ENCODE measurements around the gene GUCA1A.
"Not testable (repeated sequence)": the region's sequence is repeated elsewhere in the genome, so short reads cannot be mapped to it uniquely, and the experiment has no call there.

The GUCA1A gene

DNA sequence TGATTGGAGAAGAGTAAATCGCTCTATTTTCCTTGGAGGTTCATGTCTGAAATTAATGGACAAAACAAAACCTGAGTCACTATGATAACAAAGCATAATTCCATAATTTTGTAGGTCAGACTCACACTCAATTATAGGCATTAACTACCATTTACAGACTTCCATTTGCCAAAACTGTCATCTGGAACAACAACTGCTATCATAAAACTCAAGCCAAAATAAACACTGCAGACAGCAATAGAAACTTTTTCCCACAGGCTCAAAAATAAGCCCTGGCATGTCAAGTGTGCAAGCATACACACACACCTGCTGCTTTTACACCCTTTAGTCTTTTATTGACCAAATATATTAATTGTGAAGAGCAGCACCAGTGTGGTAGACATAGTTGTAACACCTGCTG, 37.4 kb downstream of the GUCA1A start:
- DNase-seq (ENCODE audit: low spot score) = no peak

DNA sequence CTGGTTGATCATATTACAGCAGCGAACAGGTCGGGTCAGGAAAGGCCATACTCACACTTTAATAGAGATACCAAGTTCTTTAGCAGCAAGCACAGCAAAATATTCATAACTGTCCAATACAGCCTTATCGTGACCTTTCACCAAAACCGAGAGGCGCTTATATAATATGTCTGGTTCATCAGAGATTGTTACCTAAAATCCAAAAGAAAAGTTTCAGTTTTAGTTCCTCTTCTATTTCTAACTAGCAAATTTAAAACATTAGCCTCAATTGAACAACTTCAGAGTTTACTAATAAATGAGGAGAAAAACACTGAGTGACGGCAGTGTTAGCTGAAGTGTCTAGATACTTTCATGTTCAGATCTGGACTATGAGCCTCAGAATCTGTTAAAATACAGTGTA, 38.6 kb downstream of the GUCA1A start:
- no peak for DNase-seq (ENCODE audit: low spot score)

GRCh38 chr6:42212442-42212841, 39.3 kb downstream of the GUCA1A start:
- no peak for DNase-seq (ENCODE audit: low spot score)

DNA sequence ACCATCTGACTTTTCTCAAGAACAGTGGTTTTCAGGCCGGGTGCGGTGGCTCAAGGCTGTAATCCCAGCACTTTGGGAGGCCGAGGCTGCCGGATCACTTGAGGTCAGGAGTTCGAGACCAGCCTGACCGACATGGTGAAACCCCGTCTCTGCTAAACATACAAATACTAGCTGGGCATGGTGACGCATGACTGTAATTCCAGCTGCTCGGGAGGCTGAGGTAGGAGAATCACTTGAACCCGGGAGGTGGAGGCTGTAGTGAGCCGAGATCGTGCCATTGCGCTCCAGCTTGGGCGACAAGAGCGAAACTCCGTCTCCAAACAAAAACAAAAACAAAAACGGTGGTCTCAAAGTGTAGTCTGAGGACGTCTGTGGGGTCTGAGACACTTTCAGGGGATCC, 43.3 kb downstream of the GUCA1A start:
- DNase-seq (ENCODE audit: low spot score) = not testable (repeated sequence)

- no peak for DNase-seq (ENCODE audit: low spot score)
Measured at GRCh38 chr6:42217157-42217518, 44.0 kb downstream of the GUCA1A start.

GRCh38 chr6:42217519-42218367, 44.6 kb downstream of the GUCA1A start, which contains the start of gene MRPS10:
MRPS10 (minus strand) TSS chr6:42217861; CDS start chr6:42217849, 12 bp downstream.
- peak; percentile 92 for DNase-seq (ENCODE audit: low spot score)

DNA sequence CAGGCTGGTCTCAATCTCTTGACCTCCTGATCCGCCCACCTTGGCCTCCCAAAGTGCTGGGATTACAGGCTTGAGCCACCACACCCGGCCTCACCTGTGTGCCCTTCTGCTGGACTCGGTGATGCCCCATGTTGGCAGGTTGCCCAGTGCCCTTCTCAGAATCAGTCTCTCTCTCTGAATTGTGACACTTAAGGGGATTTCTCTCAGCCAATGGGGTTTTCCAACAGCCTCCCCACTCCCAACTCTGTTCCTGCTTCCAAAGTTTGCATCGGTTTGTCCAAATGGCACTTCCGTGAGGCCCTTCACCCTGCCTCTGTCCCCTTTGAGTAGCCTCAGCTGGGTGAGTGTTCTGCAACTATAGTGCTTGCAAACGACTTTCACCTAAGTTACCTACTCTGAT, 47.6 kb downstream of the GUCA1A start:
- DNase-seq (ENCODE audit: low spot score) = no peak

DNA sequence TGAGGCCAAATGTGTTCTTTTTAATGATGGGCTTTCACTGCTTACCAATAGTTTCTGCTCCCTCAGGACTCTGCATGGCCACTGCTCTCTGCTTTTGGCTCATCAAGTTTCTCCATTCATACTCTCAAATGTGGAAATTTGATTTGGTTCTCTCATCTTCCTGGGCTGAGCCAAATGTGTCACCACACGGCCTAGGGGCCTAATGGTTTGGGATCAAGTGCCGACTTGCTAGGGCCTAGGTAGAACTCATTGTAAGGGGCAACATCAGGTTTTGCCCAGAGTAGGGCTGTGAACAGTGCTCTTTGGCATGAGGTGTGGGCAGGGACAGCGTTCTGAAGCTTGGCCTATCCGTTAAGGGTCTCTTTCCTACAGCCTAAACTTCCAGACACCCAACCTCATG, 48.4 kb downstream of the GUCA1A start:
- no peak for DNase-seq (ENCODE audit: low spot score)

DNA sequence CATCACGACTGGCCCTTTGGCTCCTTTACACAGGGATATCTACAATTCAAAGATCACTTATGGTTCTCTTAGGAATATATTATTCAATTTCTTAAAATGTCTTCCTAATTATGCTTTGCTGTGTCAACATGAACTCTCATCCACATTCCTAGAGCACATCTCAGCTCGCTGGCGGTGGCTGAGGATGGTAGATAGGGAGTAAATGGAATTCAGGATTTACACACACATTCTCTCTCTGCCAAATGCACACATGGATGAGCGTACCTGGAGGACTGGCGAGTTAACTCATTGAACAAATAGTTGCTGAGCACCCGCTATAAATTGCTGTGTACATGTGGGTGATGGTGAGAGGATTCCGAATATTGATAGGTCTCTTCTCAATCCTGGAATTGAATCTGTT, 49.3 kb downstream of the GUCA1A start:
- DNase-seq (ENCODE audit: low spot score) = no peak

GRCh38 chr6:42224222-42225028, 51.3 kb downstream of the GUCA1A start:
- no peak for DNase-seq (ENCODE audit: low spot score)

DNA sequence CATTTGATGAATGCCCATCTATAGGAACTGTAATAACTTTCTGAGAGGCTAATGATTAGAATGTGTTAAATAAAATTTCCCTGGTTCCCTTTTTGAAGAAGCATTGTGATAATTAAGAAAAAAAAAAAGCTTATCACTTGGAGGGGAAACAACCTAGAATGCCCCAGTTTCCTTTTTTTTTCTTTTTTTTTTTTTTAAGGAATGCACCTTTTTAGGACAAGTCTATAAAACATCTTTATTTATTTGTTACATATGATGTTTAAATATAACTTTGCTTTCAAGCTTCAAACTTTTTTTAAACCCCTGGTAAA, 51.8 kb downstream of the GUCA1A start:
- no peak for DNase-seq (ENCODE audit: low spot score)

GRCh38 chr6:42225419-42225818, 52.3 kb downstream of the GUCA1A start:
- no peak for DNase-seq (ENCODE audit: low spot score)

DNA sequence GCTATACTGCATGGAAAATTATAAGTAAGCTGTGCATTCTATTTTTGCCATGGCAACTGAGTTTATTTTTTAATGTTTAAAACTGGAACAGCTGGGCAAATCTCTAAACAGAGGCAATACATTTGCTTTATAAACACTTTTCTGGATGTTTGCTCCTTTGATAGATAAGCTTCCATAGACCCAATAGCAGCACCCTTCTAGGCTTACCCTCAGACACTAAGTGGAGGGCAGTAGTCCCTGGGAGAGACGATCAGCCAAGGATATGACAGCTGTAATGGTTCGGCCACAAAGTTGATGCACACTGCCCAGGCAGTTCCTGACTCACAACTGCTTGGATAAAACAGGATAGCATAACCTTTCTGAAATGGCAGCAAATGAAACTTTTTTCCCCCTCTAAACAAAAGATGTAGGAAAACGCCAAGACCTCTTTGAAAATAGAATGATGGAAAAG, 53.0 kb downstream of the GUCA1A start:
- no peak for DNase-seq (ENCODE audit: low spot score)

- DNase-seq (ENCODE audit: low spot score) = no peak
Measured at GRCh38 chr6:42226645-42227143, 53.5 kb downstream of the GUCA1A start.

DNA sequence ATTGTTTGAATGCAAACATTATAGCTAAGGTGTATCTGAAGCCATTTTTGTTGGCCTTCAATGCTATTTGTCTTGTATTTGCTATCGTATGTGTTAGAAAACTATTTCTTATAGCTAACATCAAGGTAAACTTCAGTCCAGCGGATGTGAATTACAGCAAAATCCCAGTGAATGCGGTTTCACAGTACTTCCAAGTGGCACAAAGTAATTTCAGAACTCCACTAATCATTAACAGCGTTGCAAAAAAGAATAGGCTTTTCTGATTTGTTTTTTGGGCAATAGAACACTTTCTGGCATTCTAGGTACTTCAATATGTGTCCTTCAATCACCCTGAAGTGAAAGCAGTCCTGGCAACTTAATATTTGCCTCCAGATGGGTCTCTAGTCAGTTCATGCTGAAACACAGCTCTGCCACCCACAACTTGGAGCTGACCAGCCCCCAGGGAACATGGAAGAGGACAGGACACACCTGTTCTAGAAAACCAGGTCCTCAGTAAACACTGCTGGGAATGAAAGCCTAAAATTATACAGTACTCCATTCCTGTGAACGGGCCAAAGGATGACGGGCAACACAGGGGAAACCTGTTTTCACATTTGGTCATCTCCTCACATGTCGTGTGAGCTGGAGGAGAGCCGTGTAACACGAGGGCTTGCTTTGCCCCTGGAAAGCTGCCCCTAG, 54.1 kb downstream of the GUCA1A start:
- DNase-seq (ENCODE audit: low spot score) = no peak

DNA sequence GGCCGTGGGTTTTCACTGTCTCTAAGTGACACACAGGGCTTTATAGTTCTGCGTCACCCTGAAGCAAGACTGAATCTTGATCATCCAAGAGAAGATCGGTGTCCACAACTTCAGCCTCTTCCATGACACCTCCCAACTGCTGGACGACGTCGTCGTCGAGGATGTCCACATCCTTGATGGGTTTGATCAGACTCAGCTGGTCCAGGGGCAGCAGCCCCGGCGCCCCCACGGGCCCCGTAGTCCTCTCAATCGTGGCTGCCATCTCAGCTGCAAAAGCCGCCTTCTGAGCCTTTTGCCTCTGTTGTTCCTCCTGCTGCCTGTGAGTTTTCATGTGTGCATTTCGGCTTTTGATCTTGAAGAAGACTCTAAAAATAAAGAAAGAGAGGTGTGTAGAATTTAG, 55.1 kb downstream of the GUCA1A start:
- DNase-seq (ENCODE audit: low spot score) = no peak
